Endothelial cell of umbilical vein (primary cell): ENCODE data around the gene KIF9. TPM values are rescaled to one million over a fixed set of nuclear protein-coding genes. Genes with fewer than 3 reads are reported as not detected.

Experiments
- BruUV-seq: library from RNA; stranded (reverse); fragments of 400-500 nt; replicated peaks from 2 replicates; lab custom pipeline; 2021; lab: Mats Ljungman, UMichigan
- CTCF ChIA-PET: fragments of 300-600, 350-600 bp; sonication (Branson Sonifier 250); formaldehyde crosslinking; loops from one replicate; lab custom pipeline; 2021; ENCODE audit warnings: antibody characterized with exemption, inconsistent platforms; lab: Charles Lee
- POLR2A ChIA-PET: fragments of 300-600, 350-600 bp; sonication (Branson Sonifier 250); formaldehyde crosslinking; loops from one replicate; lab custom pipeline; 2021; ENCODE audit warnings: antibody characterized with exemption, inconsistent platforms; lab: Charles Lee
- DNase-seq: peaks from one replicate; pipeline ENCODE4 v3.0.0-alpha.2; 2011; ENCODE audit warnings: low read depth, low spot score
- FAIRE-seq: peaks from 2 replicates; lab custom pipeline; 2011; peaks lifted over from hg19 to GRCh38; lab: Jason Lieb, UNC
- H2AFZ ChIP-seq: 2 replicates; pipeline ENCODE4 v1.6.0; 2012; ENCODE audit warnings: low read depth, low read length, control low read depth, inconsistent platforms
- H3K27ac ChIP-seq: 2 replicates; pipeline ENCODE4 v1.5.1; 2011; ENCODE audit warnings: low read depth, mild to moderate bottlenecking, control low read depth, low read length, moderate library complexity; ENCODE audit not compliant: insufficient read depth
- H3K27me3 ChIP-seq, 2 experiments: 2 replicates each; pipeline versions ENCODE4 v1.6.0 to v1.6.1; 2011; ENCODE audit warnings: low read length in 2 of 2, mixed read lengths in 1 of 2; ENCODE audit not compliant: control insufficient read depth in 2 of 2, insufficient read depth in 2 of 2
- H3K36me3 ChIP-seq, 2 experiments: 2 replicates in 1 of 2; 3 replicates in 1 of 2; pipeline ENCODE4 v1.5.1; 2011; ENCODE audit warnings: low read length in 2 of 2, mild to moderate bottlenecking in 1 of 2, moderate library complexity in 1 of 2; ENCODE audit not compliant: control insufficient read depth in 2 of 2, insufficient read depth in 2 of 2; ENCODE audit errors: extremely low read depth in 1 of 2
- H3K4me1 ChIP-seq: 3 replicates; pipeline ENCODE4 v1.5.1; 2011; ENCODE audit warnings: mild to moderate bottlenecking, low read length; ENCODE audit not compliant: control insufficient read depth, insufficient read depth; ENCODE audit errors: extremely low read depth
- H3K4me2 ChIP-seq: 2 replicates; pipeline ENCODE4 v1.6.1; 2011; ENCODE audit warnings: low read length, control low read depth, mixed read lengths; ENCODE audit not compliant: insufficient read depth
- H3K4me3 ChIP-seq, 3 experiments: fragments of 200-600 bp in 1 of 3; sonication (generic), shearing (Covaris generic) in 1 of 3; replicated peaks in 1 of 3; 2 replicates each; pipeline ENCODE4 v1.5.1; 2011 to 2016; ENCODE audit warnings: control low read depth in 3 of 3, low read length in 3 of 3, mild to moderate bottlenecking in 2 of 3, inconsistent platforms in 1 of 3, low read depth in 1 of 3, moderate library complexity in 1 of 3; ENCODE audit not compliant: insufficient read depth in 1 of 3
- H3K79me2 ChIP-seq: 2 replicates; pipeline ENCODE4 v1.6.0; 2012; ENCODE audit warnings: low read length, inconsistent platforms; ENCODE audit not compliant: control insufficient read depth, insufficient read depth
- H3K9ac ChIP-seq: replicated peaks from 2 replicates; pipeline ENCODE3; 2011; ENCODE audit warnings: low read length, control low read depth; ENCODE audit not compliant: insufficient read depth; ENCODE audit errors: extremely low read depth
- H3K9me1 ChIP-seq: replicated peaks from 3 replicates; pipeline ENCODE4 v1.6.0; 2011; ENCODE audit warnings: mild to moderate bottlenecking, low read length; ENCODE audit not compliant: control insufficient read depth, insufficient read depth; ENCODE audit errors: extremely low read depth
- H3K9me3 ChIP-seq: replicated peaks from 2 replicates; pipeline ENCODE4 v1.5.1; 2012; ENCODE audit warnings: low read length, inconsistent platforms; ENCODE audit not compliant: control insufficient read depth, insufficient read depth
- H4K20me1 ChIP-seq: replicated peaks from 2 replicates; pipeline ENCODE3; 2011; ENCODE audit warnings: mild to moderate bottlenecking, low read length; ENCODE audit not compliant: control insufficient read depth, insufficient read depth; ENCODE audit errors: extremely low read depth
- EZH2 ChIP-seq: IDR thresholded peaks from 2 replicates; pipeline ENCODE4 v1.6.1; 2012; ENCODE audit warnings: borderline replicate concordance, low read depth, mild to moderate bottlenecking, moderate library complexity, low read length, inconsistent platforms; ENCODE audit not compliant: severe bottlenecking
- FOS ChIP-seq: IDR thresholded peaks from 2 replicates; pipeline ENCODE4 v1.6.1; 2011; ENCODE audit warnings: mild to moderate bottlenecking, low read length, moderate library complexity, borderline replicate concordance; ENCODE audit not compliant: insufficient read depth
- GATA2 ChIP-seq: IDR thresholded peaks from 2 replicates; pipeline ENCODE4 v1.7.0; 2011; ENCODE audit warnings: low read depth, mild to moderate bottlenecking, moderate library complexity, mixed read lengths, low read length; ENCODE audit not compliant: insufficient read length, insufficient read depth
- JUN ChIP-seq: IDR thresholded peaks from 2 replicates; pipeline ENCODE4 v1.6.1; 2011; ENCODE audit warnings: borderline replicate concordance, low read depth; ENCODE audit not compliant: insufficient read length, insufficient read depth
- MYC ChIP-seq: IDR thresholded peaks from one replicate; pipeline ENCODE4 v1.6.1; 2011; ENCODE audit warnings: mild to moderate bottlenecking, low read depth, low read length
- POLR2A ChIP-seq: IDR thresholded peaks from 2 replicates; pipeline ENCODE4 v1.6.1; 2012; ENCODE audit warnings: low read depth, mild to moderate bottlenecking, control low read depth, low read length
- POLR2AphosphoS5 ChIP-seq: IDR thresholded peaks from 2 replicates; pipeline ENCODE4 v1.6.1; 2012; ENCODE audit warnings: low read depth, mild to moderate bottlenecking, control low read depth, low read length, moderate library complexity; ENCODE audit not compliant: insufficient read depth
- dilution Hi-C: fragments of 300-500 bp; cut with MboI; formaldehyde crosslinking; loops from one replicate; pipeline ENCODE4 v1.15.0; 2019; ENCODE audit warnings: low sequenced_read_pairs; ENCODE audit not compliant: extremely low pct_ligation_motif_present
- intact Hi-C: fragments of 100-400 bp; cut with micrococcal nuclease; formaldehyde crosslinking; loops from one replicate; pipeline ENCODE4 v1.10.0; 2022
- polyA plus RNA-seq, 4 experiments: library from polyadenylated mRNA; depleted of rRNA in 3 of 4; stranded (reverse) in 3 of 4; unstranded in 1 of 4; fragments of >200 nt; gene quantifications; 2 replicates each; pipeline versions ENCODE4 v1.2.1 to v1.2.3, GENCODE V29; 2011 to 2012; ENCODE audit warnings: missing spikeins in 1 of 4
- total RNA-seq: library from RNA; stranded (reverse); gene quantifications from 2 replicates; pipeline ENCODE4 v1.2.3, GENCODE V29; 2021
- TF ChIP-seq, protein P1 (sequence below), 2 donors: IDR thresholded peaks; 1 replicate in 1 of 2; 2 replicates in 1 of 2; pipeline ENCODE4 v1.5.1; 2011; ENCODE audit warnings: low read length in 2 of 2, mild to moderate bottlenecking in 2 of 2, moderate library complexity in 2 of 2, control low read depth in 1 of 2, inconsistent platforms in 1 of 2, low read depth in 1 of 2; ENCODE audit not compliant: insufficient read depth in 1 of 2; ENCODE audit errors: extremely low read depth in 1 of 2
- TF ChIP-seq, protein P2 (sequence below): IDR thresholded peaks from 2 replicates; pipeline ENCODE4 v1.6.1; 2011; ENCODE audit not compliant: insufficient read depth, insufficient read length

KIF9 gene
- total and polyA plus RNA-seq, 2 donors (not counting 3 experiments of a cell fraction or from before 2014, with no cell fraction given), result 20.5 to 22.4 TPM

GRCh38 chr3:47245271-47245670 is 37.3 kb downstream of the KIF9 start:
- TF ChIP-seq GATA2 (no peak), FOS (no peak), POLR2A (no peak), MYC (no peak), JUN (no peak), EZH2 (no peak), POLR2AphosphoS5 (no peak)
- TF ChIP-seq, protein P1, sequence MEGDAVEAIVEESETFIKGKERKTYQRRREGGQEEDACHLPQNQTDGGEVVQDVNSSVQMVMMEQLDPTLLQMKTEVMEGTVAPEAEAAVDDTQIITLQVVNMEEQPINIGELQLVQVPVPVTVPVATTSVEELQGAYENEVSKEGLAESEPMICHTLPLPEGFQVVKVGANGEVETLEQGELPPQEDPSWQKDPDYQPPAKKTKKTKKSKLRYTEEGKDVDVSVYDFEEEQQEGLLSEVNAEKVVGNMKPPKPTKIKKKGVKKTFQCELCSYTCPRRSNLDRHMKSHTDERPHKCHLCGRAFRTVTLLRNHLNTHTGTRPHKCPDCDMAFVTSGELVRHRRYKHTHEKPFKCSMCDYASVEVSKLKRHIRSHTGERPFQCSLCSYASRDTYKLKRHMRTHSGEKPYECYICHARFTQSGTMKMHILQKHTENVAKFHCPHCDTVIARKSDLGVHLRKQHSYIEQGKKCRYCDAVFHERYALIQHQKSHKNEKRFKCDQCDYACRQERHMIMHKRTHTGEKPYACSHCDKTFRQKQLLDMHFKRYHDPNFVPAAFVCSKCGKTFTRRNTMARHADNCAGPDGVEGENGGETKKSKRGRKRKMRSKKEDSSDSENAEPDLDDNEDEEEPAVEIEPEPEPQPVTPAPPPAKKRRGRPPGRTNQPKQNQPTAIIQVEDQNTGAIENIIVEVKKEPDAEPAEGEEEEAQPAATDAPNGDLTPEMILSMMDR (IDR thresholded peaks at IDR 0.05; ENCODE audit: extremely low read depth in 1 of 2, insufficient read depth in 1 of 2, low read depth in 1 of 2, low read length in 2 of 2), result no peak
- TF ChIP-seq, protein P2, sequence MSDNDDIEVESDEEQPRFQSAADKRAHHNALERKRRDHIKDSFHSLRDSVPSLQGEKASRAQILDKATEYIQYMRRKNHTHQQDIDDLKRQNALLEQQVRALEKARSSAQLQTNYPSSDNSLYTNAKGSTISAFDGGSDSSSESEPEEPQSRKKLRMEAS, result no peak
- Histone ChIP-seq H4K20me1 (no peaks in the 10 kb centered on the region), H3K4me1 (no peaks in the 10 kb centered on the region), H3K27me3 (no peaks in the 10 kb centered on the region), H3K36me3 (no peaks in the 10 kb centered on the region), H3K4me3 (no peak overlapping the region), H3K79me2 (no peaks in the 10 kb centered on the region), H3K9me1 (no peaks in the 10 kb centered on the region), H2AFZ (no peak overlapping the region), H3K4me2 (no peak overlapping the region), H3K9me3 (no peaks in the 10 kb centered on the region), H3K27ac (no peak overlapping the region), H3K9ac (no peak overlapping the region)
- ChIA-PET POLR2A (no interaction called here), CTCF (no interaction called here)
- DNase-seq (no peak), FAIRE-seq (no peak)
- dilution Hi-C loops, result no loop called here
- intact Hi-C loops, result no loop called here
- no TSS peak for BruUV-seq
